ENCODE results near the gene LMBRD2.

GRCh38 chr5:36108758-36109460, 42.8 kb downstream of the LMBRD2 start:
- TF ChIP-seq CTCF (IDR thresholded peaks at IDR 0.05) (no peak), EZH2 (IDR thresholded peaks at IDR 0.05; ENCODE audit: borderline replicate concordance, insufficient read depth, low read depth, low read length, poor library complexity, severe bottlenecking) (no peak)

Data from B cell (primary cell).